AG09309 (cell line): ENCODE results near the gene LYZL4.

Experiments used
- DNase-seq: peaks from one replicate; pipeline ENCODE4 v3.0.0-alpha.2; 2010; ENCODE audit warnings: low read depth
- H3K4me3 ChIP-seq: 2 replicates; pipeline ENCODE4 v1.5.1; 2011; ENCODE audit warnings: mild to moderate bottlenecking, low read depth, low read length, moderate library complexity; ENCODE audit not compliant: control insufficient read depth
- CTCF ChIP-seq: IDR thresholded peaks from 2 replicates; pipeline ENCODE4 v1.5.1; 2011; ENCODE audit warnings: mild to moderate bottlenecking, low read depth, low read length, inconsistent platforms; ENCODE audit not compliant: insufficient read depth, control insufficient read depth; ENCODE audit errors: missing control alignments

LYZL4 gene

GRCh38 chr3:42347928-42348327 lies 62.5 kb downstream of the LYZL4 start:
- DNase-seq, result no peak
- no peak for TF ChIP-seq CTCF
- no peak overlapping the region for H3K4me3 ChIP-seq
